Measurements from ENCODE around the gene HMGCLL1. TPM values are rescaled to one million over a fixed set of nuclear protein-coding genes. Genes with fewer than 3 reads are reported as not detected.

HMGCLL1 gene
- total RNA-seq, 4 donors from 2014 or later, result 0.31 to 2.3 (median 1.3) TPM

GRCh38 chr6:55536391-55536956, 42.5 kb downstream of the HMGCLL1 start:
- WGBS, 2 donors (ENCODE audit: low coverage in 1 of 2), result 42 to 47% methylated on average over 2 of the region's 2 CpGs
- no peak for ATAC-seq
- Histone ChIP-seq H3K27ac (no peak overlapping the region), H3K36me3 (no peaks in the 10 kb centered on the region), H3K27me3 (no peaks in the 10 kb centered on the region), H3K9me3 (no peaks in the 10 kb centered on the region), H3K4me3 (no peak overlapping the region), H3K4me1 (no peaks in the 10 kb centered on the region)
- TF ChIP-seq, protein P1, sequence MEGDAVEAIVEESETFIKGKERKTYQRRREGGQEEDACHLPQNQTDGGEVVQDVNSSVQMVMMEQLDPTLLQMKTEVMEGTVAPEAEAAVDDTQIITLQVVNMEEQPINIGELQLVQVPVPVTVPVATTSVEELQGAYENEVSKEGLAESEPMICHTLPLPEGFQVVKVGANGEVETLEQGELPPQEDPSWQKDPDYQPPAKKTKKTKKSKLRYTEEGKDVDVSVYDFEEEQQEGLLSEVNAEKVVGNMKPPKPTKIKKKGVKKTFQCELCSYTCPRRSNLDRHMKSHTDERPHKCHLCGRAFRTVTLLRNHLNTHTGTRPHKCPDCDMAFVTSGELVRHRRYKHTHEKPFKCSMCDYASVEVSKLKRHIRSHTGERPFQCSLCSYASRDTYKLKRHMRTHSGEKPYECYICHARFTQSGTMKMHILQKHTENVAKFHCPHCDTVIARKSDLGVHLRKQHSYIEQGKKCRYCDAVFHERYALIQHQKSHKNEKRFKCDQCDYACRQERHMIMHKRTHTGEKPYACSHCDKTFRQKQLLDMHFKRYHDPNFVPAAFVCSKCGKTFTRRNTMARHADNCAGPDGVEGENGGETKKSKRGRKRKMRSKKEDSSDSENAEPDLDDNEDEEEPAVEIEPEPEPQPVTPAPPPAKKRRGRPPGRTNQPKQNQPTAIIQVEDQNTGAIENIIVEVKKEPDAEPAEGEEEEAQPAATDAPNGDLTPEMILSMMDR (IDR thresholded peaks at IDR 0.05), result no peak
- TF ChIP-seq EP300 (IDR thresholded peaks at IDR 0.05), result no peak
- no peak for TF ChIP-seq POLR2A (IDR thresholded peaks at IDR 0.05)
- TF ChIP-seq POLR2AphosphoS5 (IDR thresholded peaks at IDR 0.05), result no peak

DNA sequence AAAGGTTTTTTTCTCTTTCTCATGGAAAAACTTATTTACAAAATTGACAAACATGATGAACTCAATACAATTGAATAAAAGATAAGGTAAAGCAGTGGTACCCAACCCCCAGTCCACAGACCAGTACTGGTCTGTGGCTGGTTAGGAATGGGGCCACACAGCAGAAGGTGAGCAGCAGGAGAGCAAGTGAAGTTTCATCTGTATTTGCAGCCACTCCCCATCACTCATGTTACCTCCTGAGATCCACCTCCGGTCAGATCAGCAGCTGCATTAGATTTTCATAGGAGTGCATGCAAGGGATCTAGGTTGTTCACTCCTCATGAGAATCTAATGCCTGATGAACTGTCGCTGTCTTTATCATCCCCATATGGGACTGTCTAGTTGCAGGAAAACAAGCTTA, 47.5 kb downstream of the HMGCLL1 start:
- Histone ChIP-seq H3K27me3 (no peaks in the 10 kb centered on the region), H3K4me3 (no peak overlapping the region), H3K9me3 (no peaks in the 10 kb centered on the region), H3K4me1 (no peaks in the 10 kb centered on the region), H3K27ac (no peak overlapping the region), H3K36me3 (no peaks in the 10 kb centered on the region)
- TF ChIP-seq POLR2A (IDR thresholded peaks at IDR 0.05) (no peak), EP300 (IDR thresholded peaks at IDR 0.05) (no peak), POLR2AphosphoS5 (IDR thresholded peaks at IDR 0.05) (no peak)
- TF ChIP-seq, protein P1 (IDR thresholded peaks at IDR 0.05), result no peak
- ATAC-seq, result no peak
- 79 to 100% methylated on average over 2 of the region's 2 CpGs for WGBS, 2 donors (ENCODE audit: low coverage in 1 of 2)

DNA sequence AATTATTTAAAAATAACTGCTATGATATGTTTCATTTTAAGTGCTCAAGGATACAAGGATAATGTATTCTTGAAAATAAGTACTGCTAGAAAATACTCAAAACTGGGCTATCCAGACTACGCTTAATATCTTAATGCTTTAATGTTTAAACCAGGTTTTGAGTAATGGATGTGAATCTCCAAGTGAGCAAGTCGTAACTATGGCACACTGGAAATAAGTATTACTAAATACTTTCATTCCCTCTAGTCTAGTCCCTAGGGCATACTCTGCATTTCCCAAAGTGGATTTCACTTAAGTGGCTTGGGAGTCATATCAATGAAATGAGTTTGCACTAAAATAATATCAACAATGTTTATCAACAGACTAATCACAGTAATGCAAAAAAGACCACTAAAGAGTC, 48.1 kb downstream of the HMGCLL1 start:
- ATAC-seq, result no peak
- 85 to 86% methylated on average over 2 of the region's 2 CpGs for WGBS, 2 donors (ENCODE audit: low coverage in 1 of 2)
- no peak overlapping the region for H3K4me3 ChIP-seq

DNA sequence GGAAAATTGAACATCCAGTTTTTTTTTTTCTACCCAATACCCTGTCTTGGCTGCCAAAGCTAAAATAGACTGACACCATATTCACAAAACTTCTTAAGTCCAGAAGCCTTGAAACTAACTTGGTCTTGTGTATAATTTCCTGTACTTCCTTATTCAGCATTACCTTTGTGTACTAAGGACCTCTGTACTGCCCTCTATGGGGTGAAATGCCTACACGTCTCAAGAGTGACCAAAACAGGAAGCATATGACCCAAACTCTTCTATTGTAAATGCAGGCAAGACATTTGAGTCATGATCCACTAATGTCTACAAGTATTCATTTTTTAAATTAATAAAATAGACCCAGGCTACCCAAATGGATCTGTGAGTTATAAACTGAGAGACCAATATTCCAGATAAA, 50.4 kb downstream of the HMGCLL1 start:
- H3K27ac ChIP-seq, result no peak overlapping the region
- H3K27me3 ChIP-seq, result no peaks in the 10 kb centered on the region
- TF ChIP-seq POLR2AphosphoS5 (IDR thresholded peaks at IDR 0.05) (no peak), EP300 (IDR thresholded peaks at IDR 0.05) (no peak), POLR2A (IDR thresholded peaks at IDR 0.05) (no peak)
- TF ChIP-seq, protein P1 (IDR thresholded peaks at IDR 0.05), result no peak
- H3K36me3 ChIP-seq, result no peaks in the 10 kb centered on the region
- WGBS, 2 donors (ENCODE audit: low coverage in 1 of 2), result 56 to 57% methylated on average over 1 of the region's 1 CpG
- no peak overlapping the region for H3K4me3 ChIP-seq
- no peak for ATAC-seq
- no peaks in the 10 kb centered on the region for H3K4me1 ChIP-seq
- no peaks in the 10 kb centered on the region for H3K9me3 ChIP-seq

More for the DNA sequence above, 48.1 kb downstream of the HMGCLL1 start:
- TF ChIP-seq POLR2A (IDR thresholded peaks at IDR 0.05), result no peak
- no peak for TF ChIP-seq EP300 (IDR thresholded peaks at IDR 0.05)
- TF ChIP-seq POLR2AphosphoS5 (IDR thresholded peaks at IDR 0.05), result no peak
- TF ChIP-seq, protein P1 (IDR thresholded peaks at IDR 0.05), result no peak
- no peaks in the 10 kb centered on the region for H3K27me3 ChIP-seq
- H3K27ac ChIP-seq, result no peak overlapping the region
- H3K4me1 ChIP-seq, result no peaks in the 10 kb centered on the region
- no peaks in the 10 kb centered on the region for H3K36me3 ChIP-seq
- no peaks in the 10 kb centered on the region for H3K9me3 ChIP-seq

- H3K27ac ChIP-seq, result no peak overlapping the region
- no peak for TF ChIP-seq POLR2AphosphoS5 (IDR thresholded peaks at IDR 0.05)
- TF ChIP-seq EP300 (IDR thresholded peaks at IDR 0.05), result no peak
- TF ChIP-seq POLR2A (IDR thresholded peaks at IDR 0.05), result no peak
- TF ChIP-seq, protein P1 (IDR thresholded peaks at IDR 0.05), result no peak
- WGBS, 2 donors (ENCODE audit: low coverage in 1 of 2), result 91% methylated on average over 3 of the region's 3 CpGs; no CpG with 5 or more reads in 1 of the 2 donors
- H3K4me3 ChIP-seq, result no peak overlapping the region
- H3K4me1 ChIP-seq, result no peaks in the 10 kb centered on the region
- H3K27me3 ChIP-seq, result no peaks in the 10 kb centered on the region
- H3K9me3 ChIP-seq, result no peaks in the 10 kb centered on the region
- ATAC-seq, result no peak
- no peaks in the 10 kb centered on the region for H3K36me3 ChIP-seq
These were observed 54.6 kb downstream of the HMGCLL1 start for GRCh38 chr6:55524441-55524840.

Measured in gastroesophageal sphincter (tissue), 4 donors.